LHCN-M2 (cell line): ENCODE measurements around the gene KCNA4. TPM values are rescaled to one million over a fixed set of nuclear protein-coding genes. Genes with fewer than 3 reads are reported as not detected.
"Not testable (repeated sequence)": the region's sequence is repeated elsewhere in the genome, so short reads cannot be mapped to it uniquely, and the experiment has no call there.

Experiments used
- DNase-seq: peaks from one replicate; pipeline ENCODE4 v3.0.0-alpha.2; 2012; ENCODE audit warnings: low read depth
- total RNA-seq: library from RNA; depleted of rRNA; stranded (reverse); fragments of >200 nt; gene quantifications from 2 replicates; pipeline ENCODE4 v1.2.3, GENCODE V29; 2014; rRNA removed

The KCNA4 gene
- total RNA-seq, 1 experiment from 2014 or later: not detected

GRCh38 chr11:30000986-30001750 lies 15.7 kb downstream of the KCNA4 start:
- DNase-seq: no peak

GRCh38 chr11:29996016-29996415 lies 20.8 kb downstream of the KCNA4 start:
- DNase-seq: no peak

- peak; percentile 5 for DNase-seq
Measured at GRCh38 chr11:29989174-29989970, 27.5 kb downstream of the KCNA4 start.

- DNase-seq: no peak
Measured at GRCh38 chr11:29985248-29985647, 31.6 kb downstream of the KCNA4 start.

GRCh38 chr11:29984544-29984943 lies 32.3 kb downstream of the KCNA4 start:
- no peak for DNase-seq

GRCh38 chr11:29978549-29978948 lies 38.3 kb downstream of the KCNA4 start:
- no peak for DNase-seq

GRCh38 chr11:29975580-29975979 lies 41.2 kb downstream of the KCNA4 start:
- not testable (repeated sequence) for DNase-seq

GRCh38 chr11:29963796-29964195 lies 53.0 kb downstream of the KCNA4 start:
- no peak for DNase-seq

- DNase-seq: no peak
Measured at GRCh38 chr11:29963036-29963435, 53.8 kb downstream of the KCNA4 start.

GRCh38 chr11:29962243-29962642 lies 54.6 kb downstream of the KCNA4 start:
- no peak for DNase-seq

Other genes starting within 250 kb of the KCNA4 start
- not detected in 2 replicates for gene FSHB, start 214.0 kb upstream of the KCNA4 start, total RNA-seq